ENCODE results near the gene DDX54.

DDX54 gene

DNA sequence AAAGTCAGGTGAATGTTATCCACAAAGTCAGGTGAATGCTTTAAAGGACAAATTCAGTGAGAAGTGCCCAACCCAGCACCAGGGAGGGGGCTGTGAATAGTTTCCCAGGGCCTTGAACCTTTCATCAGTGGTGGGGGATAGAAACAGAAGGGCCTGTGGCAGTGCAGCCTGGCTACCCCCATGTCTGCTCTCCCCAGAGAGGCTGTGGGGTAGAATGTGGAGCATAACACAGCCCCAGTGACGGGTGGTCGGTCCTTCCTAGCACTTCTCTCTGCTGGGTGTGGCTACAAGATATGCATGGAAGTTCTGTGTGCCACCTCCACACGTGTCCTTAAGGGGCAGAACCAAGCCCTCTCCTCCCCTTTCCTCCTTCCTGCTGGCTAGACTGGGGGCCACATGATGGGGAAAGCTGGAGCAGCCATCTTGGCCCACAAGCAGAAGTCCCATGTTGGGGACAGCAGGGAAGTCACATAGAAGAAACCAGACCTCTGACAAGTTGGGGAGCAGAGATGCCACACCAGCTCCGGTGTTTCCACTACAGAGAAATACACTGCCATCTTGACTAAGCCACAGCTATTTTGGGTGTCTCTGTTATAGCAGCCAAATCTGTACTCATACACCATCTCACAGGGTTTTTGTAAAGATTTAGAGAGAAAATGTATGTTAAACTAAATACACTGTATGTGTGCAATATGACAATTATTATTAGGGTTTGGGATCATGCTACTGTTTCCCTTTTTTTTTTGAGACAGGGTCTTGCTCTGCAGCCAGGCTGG lies 17.2 kb upstream of the DDX54 start:
- Mint-ChIP-seq H3K9me3 (no peaks in the 10 kb centered on the region), H3K36me3 (ENCODE audit: low read depth) (no peaks in the 10 kb centered on the region), H3K4me3 (no peak overlapping the region), H3K4me1 (peaks cover 20% of the 10 kb centered on the region), H3K27ac (no peak overlapping the region), H3K27me3 (no peaks in the 10 kb centered on the region)
- ATAC-seq (no peak), DNase-seq (no peak)

DNA sequence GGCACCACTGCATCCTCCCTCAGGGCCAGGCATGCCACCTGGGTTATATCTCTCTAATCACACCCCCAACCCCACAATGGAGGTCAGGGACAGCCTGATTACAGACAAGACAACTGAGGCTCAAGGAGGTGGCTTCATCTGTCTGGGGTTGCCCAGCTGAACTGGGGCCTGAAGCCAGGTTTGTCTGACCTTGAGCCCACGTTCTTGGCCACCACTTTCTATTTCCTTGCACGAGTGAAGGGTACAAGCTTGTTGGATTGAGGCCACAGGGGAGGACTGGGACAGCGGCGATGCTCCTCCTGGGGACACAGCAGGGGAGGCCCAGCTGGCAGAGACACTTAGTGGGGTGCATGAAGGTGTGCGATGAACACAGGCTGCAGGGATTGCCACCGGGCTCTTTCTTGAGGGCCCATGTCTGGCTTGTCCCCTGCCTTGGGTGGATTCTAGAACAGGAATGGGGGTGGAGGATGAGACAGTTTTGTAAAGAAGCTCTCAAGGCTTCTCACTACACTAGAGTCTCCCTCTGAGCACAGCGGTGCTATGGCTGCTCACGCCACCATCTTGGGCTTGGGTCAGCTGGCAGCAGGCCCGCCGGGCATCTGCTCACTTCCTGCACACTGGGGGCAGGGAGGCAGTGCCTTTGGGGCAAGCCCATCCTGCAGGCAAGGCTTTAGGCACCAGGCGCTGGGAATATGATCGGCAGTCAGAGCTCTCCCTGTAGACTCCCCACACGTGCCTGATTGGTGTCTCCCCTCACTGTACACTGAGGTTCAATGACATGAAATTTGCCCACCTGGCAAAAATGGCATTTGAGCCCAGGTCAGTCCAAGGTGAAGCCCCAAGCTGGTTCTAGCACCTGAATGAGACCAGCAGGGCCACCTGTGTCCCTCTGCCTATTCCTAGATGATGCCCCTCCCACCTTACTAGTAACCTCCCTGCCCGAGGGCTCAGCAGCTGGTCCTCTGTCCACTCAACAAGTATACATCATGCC lies 16.2 kb upstream of the DDX54 start:
- Mint-ChIP-seq H3K4me1 (peaks cover 11% of the 10 kb centered on the region), H3K4me3 (no peak overlapping the region), H3K27me3 (no peaks in the 10 kb centered on the region), H3K36me3 (ENCODE audit: low read depth) (no peaks in the 10 kb centered on the region), H3K9me3 (no peaks in the 10 kb centered on the region), H3K27ac (no peak overlapping the region)
- no peak for ATAC-seq
- no peak for DNase-seq

DNA sequence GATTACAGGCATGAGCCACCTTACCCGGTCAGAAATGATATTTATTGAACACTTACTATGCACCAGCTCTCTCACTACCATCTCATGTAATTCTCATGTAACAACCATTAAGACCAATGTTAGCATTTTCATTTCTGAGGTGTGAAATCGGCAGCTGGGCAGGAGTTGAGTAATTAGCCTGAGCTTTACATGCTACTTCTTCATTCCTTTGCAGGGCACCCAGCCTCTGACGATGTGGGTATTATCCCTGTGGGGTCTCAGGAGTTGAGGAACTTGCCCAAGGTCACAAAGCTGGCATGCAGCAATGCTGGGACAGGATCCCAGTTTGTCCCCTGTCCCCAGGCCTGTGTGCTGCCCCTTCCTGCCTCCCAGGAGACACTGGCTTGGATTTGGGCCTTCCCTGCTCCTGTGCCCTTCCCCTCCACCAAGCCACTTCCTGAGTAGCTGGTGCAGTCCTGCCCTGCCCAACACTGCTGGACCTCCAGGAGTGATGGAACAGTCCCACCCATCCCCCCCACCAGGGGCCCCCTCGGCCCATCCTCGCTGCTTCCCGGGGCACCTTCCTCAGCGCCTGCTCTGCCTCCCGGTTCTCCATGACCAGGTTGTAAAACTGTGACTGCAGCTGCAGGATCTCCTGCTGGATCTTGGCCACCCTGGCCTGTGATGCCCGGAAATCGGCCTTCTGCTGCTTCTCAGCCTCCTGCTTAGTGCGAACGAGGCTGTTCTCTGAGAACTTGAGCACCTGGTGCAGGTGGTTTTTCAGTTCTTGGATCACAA lies 14.9 kb upstream of the DDX54 start:
- no peaks in the 10 kb centered on the region for H3K9me3 Mint-ChIP-seq
- H3K4me1 Mint-ChIP-seq = peaks cover 7% of the 10 kb centered on the region
- H3K36me3 Mint-ChIP-seq (ENCODE audit: low read depth) = no peaks in the 10 kb centered on the region
- H3K27ac Mint-ChIP-seq = no peak overlapping the region
- H3K4me3 Mint-ChIP-seq = no peak overlapping the region
- DNase-seq (no peak), ATAC-seq (no peak)
- no peaks in the 10 kb centered on the region for H3K27me3 Mint-ChIP-seq

DNA sequence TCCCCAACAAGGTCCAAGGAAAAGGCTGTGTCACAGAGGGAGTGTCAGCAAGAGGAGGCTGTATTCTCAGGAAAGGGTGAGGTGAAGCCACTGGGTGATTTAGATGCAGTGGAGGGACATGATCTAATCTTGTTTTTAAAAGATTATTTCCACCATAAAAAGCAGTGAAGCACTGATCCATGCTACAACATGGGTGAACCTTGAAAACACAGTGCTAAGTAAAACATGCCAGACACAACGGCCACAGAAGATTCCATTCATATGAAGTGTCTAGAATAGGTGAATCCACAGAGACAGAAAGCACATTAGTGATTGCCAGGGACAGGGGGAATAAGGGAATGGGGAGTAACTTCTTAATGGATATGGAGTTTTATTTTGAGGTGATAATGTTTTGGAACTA lies 13.0 kb upstream of the DDX54 start:
- Mint-ChIP-seq H3K36me3 (ENCODE audit: low read depth) (peaks cover 4% of the 10 kb centered on the region), H3K9me3 (no peaks in the 10 kb centered on the region), H3K4me1 (peaks cover 6% of the 10 kb centered on the region), H3K27ac (no peak overlapping the region), H3K27me3 (no peaks in the 10 kb centered on the region), H3K4me3 (no peak overlapping the region)
- DNase-seq (no peak), ATAC-seq (no peak)

DNA sequence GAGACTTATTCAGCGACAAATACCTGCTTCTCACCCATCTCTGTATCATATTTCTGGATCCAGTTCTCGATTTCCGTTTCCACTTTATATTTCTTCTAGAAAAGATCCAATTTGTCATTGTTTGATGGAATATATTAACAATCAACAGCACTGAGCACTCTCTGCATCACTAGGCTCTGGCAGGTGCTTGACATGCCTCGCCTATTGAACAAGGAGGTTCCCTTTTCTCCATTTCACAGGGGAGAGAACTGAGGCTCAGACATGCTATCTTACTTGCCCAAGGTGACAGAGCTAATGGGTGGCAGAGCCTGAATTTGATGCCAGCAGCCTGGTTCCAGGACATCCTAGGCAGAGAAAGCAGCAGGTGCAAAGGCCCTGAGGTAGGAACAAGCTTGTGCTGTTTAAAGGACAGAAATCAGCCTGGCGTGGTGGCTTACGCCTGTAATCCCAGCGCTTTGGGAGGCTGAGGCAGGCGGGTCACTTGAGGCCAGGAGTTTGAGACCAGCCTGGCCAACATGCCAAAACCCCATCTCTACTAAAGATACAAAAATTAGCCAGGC lies 12.3 kb upstream of the DDX54 start:
- DNase-seq (no peak), ATAC-seq (no peak)
- no peak overlapping the region for H3K27ac Mint-ChIP-seq
- H3K27me3 Mint-ChIP-seq = no peaks in the 10 kb centered on the region
- H3K9me3 Mint-ChIP-seq = no peaks in the 10 kb centered on the region
- H3K36me3 Mint-ChIP-seq (ENCODE audit: low read depth) = peaks cover 4% of the 10 kb centered on the region
- no peak overlapping the region for H3K4me3 Mint-ChIP-seq
- H3K4me1 Mint-ChIP-seq = peaks cover 6% of the 10 kb centered on the region

DNA sequence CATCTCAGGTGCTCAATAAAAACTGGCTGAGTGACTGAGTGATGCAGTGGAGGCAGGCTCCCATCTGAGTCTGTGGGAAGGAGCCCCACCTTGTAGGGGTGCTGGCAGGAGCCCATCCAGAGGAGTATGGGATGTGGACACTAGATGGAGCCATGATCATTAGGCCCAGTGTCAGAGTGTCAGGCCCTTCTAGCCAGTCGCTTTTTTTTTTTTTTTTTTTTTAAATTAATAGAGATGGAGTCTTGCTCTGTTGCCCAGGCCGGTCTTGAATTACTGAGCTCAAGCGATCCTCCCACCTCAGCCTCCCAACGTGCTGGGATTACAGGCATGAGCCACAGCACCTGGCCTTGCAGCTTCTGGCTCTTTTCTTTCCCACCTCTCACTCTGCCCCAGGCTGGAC lies 11.7 kb upstream of the DDX54 start:
- Mint-ChIP-seq H3K9me3 (no peaks in the 10 kb centered on the region), H3K27ac (no peak overlapping the region), H3K36me3 (ENCODE audit: low read depth) (peaks cover 4% of the 10 kb centered on the region), H3K27me3 (no peaks in the 10 kb centered on the region), H3K4me3 (no peak overlapping the region), H3K4me1 (peaks cover 6% of the 10 kb centered on the region)
- ATAC-seq = peak; percentile 96
- DNase-seq = peak; percentile 51

DNA sequence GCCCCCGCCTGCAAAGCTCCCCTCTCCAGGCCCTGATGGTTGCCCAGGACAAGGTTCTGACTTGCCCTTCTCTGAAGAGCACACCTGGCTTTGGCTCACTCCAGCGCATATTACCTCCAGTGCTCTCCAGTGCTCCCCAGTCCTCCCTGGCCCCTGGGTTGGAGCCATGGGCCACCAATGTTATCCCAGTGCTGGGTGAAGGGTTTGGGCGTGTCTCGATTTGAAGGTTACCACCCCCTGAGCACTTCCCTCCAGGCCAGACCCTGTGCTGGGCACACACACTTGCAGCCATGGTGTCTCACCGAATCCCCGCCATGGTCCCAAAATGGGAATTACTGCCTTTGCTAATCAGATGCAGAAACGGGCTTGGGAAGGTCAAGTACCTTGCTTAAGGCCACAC lies 11.3 kb upstream of the DDX54 start:
- H3K36me3 Mint-ChIP-seq (ENCODE audit: low read depth) = peaks cover 8% of the 10 kb centered on the region
- no peaks in the 10 kb centered on the region for H3K9me3 Mint-ChIP-seq
- peaks cover 6% of the 10 kb centered on the region for H3K4me1 Mint-ChIP-seq
- H3K4me3 Mint-ChIP-seq = no peak overlapping the region
- ATAC-seq = no peak
- no peak overlapping the region for H3K27ac Mint-ChIP-seq
- no peak for DNase-seq
- no peaks in the 10 kb centered on the region for H3K27me3 Mint-ChIP-seq

DNA sequence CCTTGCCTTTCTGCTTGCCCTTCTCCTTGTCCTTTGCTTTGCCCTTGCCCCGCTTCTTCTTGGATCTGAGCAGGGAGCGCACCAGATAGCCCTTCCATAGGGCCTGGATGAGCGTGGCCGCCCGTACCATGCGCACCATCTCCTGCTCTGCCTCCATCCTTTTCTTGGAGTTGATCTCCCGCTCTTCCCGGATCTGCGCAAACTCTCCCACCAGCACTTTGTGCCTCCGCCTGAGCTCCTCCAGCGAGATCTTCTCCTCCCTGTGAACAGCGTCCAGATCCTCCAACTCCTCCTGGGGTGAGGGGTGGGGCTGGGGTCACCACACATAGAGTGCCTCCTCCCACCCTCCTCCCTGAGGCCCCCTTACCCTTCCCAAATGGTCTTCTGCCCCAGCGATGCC lies 10.3 kb upstream of the DDX54 start:
- no peak overlapping the region for H3K27ac Mint-ChIP-seq
- no peaks in the 10 kb centered on the region for H3K27me3 Mint-ChIP-seq
- no peaks in the 10 kb centered on the region for H3K9me3 Mint-ChIP-seq
- H3K4me3 Mint-ChIP-seq = no peak overlapping the region
- no peak for ATAC-seq
- DNase-seq = no peak
- H3K36me3 Mint-ChIP-seq (ENCODE audit: low read depth) = peaks cover 8% of the 10 kb centered on the region
- peaks cover 6% of the 10 kb centered on the region for H3K4me1 Mint-ChIP-seq

DNA sequence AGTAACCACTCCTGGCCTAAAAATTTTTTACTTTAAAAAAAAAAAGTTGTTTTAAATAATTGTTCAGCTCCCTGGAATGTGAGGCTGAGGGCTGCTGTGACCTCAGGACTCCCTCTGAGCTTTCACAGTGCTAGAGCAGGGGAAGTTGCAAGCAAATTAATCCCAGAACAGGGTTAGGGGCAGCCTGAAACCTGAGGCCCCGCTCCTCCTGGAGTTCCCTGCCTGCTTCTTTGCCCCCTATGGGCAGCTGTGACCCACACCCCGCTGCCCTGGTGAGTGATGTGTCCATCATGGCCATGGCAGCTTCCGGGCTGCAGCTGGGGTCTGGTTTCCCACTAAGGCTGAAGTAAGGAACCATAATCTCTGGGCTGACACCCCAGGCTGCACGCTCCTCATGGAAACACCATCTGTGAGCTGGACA lies 9.7 kb upstream of the DDX54 start:
- Mint-ChIP-seq H3K9me3 (no peaks in the 10 kb centered on the region), H3K4me1 (peaks cover 6% of the 10 kb centered on the region)
- DNase-seq = no peak

DNA sequence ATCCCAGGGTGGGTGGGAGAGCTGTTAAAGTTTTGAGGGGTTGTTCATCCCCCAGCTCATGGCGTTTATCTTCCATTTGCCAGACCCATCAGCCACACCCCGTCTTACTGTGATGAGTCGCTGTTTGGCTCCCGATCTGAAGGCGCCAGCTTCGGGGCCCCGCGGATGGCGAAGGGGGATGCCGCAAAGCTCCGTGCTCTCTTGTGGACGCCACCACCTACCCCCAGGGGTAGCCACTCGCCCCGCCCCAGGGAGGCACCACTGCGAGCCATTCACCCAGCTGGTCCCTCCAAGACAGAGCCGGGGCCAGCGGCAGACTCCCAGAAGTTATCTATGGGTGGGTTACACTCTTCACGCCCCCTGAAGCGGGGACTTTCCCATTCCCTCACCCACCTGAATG lies 5.9 kb upstream of the DDX54 start:
- no peaks in the 10 kb centered on the region for H3K9me3 Mint-ChIP-seq
- H3K36me3 Mint-ChIP-seq (ENCODE audit: low read depth) = peaks cover 30% of the 10 kb centered on the region
- no peak overlapping the region for H3K4me3 Mint-ChIP-seq
- H3K27ac Mint-ChIP-seq = no peak overlapping the region
- no peak for ATAC-seq
- peaks cover 28% of the 10 kb centered on the region for H3K4me1 Mint-ChIP-seq
- no peak for DNase-seq
- no peaks in the 10 kb centered on the region for H3K27me3 Mint-ChIP-seq

More for the DNA sequence above, 9.7 kb upstream of the DDX54 start:
- no peak overlapping the region for H3K4me3 Mint-ChIP-seq
- no peak for ATAC-seq
- no peaks in the 10 kb centered on the region for H3K27me3 Mint-ChIP-seq
- H3K36me3 Mint-ChIP-seq (ENCODE audit: low read depth) = peaks cover 8% of the 10 kb centered on the region
- H3K27ac Mint-ChIP-seq = no peak overlapping the region

DNA sequence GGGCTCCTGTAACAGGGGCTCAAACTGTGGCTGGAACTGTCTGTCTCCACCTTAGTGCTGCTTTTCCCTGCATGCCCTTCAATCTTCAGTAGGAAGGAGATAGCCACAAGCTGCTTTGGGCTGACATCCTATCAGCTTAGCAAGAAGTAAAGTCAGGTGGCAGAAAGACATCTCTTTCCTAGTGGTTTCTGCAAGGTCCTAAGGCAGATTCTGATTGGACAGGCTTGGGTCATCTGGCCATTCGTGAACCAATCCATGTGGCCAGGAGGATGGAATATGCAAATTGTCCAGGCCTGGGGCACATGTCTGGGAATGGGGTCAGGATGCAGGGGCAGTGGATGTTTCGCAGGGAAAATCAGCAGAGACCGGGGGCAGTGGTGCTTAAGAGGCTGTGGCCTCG lies 5.5 kb upstream of the DDX54 start:
- Mint-ChIP-seq H3K36me3 (ENCODE audit: low read depth) (peaks cover 31% of the 10 kb centered on the region), H3K9me3 (no peaks in the 10 kb centered on the region), H3K27ac (no peak overlapping the region), H3K4me3 (no peak overlapping the region), H3K4me1 (peaks cover 31% of the 10 kb centered on the region), H3K27me3 (no peaks in the 10 kb centered on the region)
- ATAC-seq = no peak
- no peak for DNase-seq

DNA sequence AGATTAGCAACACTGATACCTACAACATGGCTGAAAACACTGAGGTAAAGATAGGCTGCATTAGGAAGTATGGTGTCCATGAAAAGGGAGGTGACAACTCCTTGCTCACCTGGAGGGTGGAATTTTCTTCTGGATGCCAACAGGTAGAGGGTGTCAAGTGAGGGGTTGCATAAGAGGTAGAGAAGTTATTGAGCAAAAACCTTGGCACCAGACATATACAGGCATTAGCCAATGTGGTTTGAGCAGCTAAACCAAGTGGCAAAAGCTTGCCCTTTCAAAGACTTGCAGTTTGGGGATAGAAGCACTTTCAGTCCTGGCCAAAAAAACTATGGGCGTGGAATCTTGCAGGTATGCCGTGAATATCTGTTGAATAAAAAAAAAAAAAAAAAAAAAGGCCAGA lies 4.1 kb upstream of the DDX54 start:
- Mint-ChIP-seq H3K36me3 (ENCODE audit: low read depth) (peaks cover 31% of the 10 kb centered on the region), H3K27me3 (no peaks in the 10 kb centered on the region), H3K4me3 (no peak overlapping the region), H3K9me3 (no peaks in the 10 kb centered on the region), H3K27ac (no peak overlapping the region), H3K4me1 (peaks cover 35% of the 10 kb centered on the region)
- DNase-seq (no peak), ATAC-seq (no peak)

DNA sequence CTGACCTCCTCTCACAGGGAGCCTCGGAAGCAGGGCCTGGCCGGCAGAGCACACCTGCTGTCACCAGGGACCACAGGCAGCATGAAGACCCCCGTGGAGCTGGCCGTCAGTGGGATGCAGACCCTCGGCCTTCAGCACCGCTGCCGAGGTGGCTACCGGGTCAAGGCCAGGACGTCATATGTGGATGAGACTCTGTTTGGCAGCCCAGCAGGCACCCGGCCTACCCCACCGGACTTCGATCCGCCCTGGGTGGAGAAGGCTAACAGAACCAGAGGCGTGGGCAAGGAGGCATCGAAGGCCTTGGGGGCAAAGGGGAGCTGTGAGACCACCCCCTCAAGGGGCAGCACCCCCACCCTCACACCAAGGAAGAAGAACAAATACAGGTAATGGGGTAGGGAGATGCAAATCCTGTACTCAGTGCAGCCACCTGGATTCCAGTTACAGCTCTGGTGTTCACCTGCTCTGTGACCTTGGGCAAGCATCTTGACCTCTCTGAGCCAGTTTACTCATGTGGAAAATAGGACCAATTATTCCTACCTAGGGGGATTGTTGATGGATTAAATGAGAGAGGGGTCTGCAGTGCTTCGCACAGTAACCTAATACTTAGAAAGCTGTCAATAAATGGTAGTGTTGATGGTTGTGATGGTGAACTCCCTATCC lies 1.5 kb upstream of the DDX54 start:
- DNase-seq (no peak), ATAC-seq (no peak)
- Mint-ChIP-seq H3K27ac (peak overlapping the region; percentile 96), H3K9me3 (no peaks in the 10 kb centered on the region), H3K27me3 (no peaks in the 10 kb centered on the region), H3K36me3 (ENCODE audit: low read depth) (peaks cover 32% of the 10 kb centered on the region), H3K4me3 (peak overlapping the region; percentile 98), H3K4me1 (peaks cover 46% of the 10 kb centered on the region)

DNA sequence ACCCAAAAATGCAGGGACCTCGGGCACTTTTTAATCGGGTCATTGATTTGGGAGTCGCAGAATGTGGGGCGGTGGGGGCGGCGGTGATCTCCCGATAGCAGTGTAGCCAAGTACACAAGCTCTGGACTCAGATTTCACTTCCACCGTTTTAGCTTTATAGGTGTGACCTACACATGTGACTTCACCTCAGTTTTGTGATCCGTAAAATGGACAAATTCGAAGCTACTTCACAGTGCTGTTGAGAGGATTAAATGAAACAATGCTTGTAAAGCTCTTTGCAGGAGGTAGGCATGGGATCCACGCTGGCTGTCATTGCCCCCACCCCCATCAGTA lies 721 bp upstream of the DDX54 start:
- peaks cover 32% of the 10 kb centered on the region for H3K36me3 Mint-ChIP-seq (ENCODE audit: low read depth)
- H3K27ac Mint-ChIP-seq = peak overlapping the region; percentile 96
- no peak for ATAC-seq
- no peak for DNase-seq
- H3K9me3 Mint-ChIP-seq = no peaks in the 10 kb centered on the region
- peak overlapping the region; percentile 98 for H3K4me3 Mint-ChIP-seq
- H3K27me3 Mint-ChIP-seq = no peaks in the 10 kb centered on the region
- peaks cover 48% of the 10 kb centered on the region for H3K4me1 Mint-ChIP-seq

Measured in activated naive CD8-positive, alpha-beta T cell treated with anti-CD3 and anti-CD28 coated beads, Interleukin-2, amount 50 U/mL, for 24 hours (primary cell).